Esophagus squamous epithelium (tissue), 4 donors: Measurements from ENCODE around the gene LPAR2.

ENCODE experiments used
- CTCF ChIP-seq, 6 experiments: fragments of 450-650 bp in 4 of 6; fragments of 200-600 bp in 2 of 6; sonication (generic) in 2 of 6; IDR thresholded peaks; one replicate each; pipeline ENCODE4 v1.5.1; 2016 to 2019; ENCODE audit warnings: antibody characterized with exemption in 6 of 6, mild to moderate bottlenecking in 4 of 6, moderate library complexity in 4 of 6
- POLR2A ChIP-seq, 4 donors: fragments of 450-650 bp; IDR thresholded peaks; one replicate each; pipeline ENCODE4 v1.6.1; 2017; ENCODE audit warnings: antibody characterized with exemption in 4 of 4, mild to moderate bottlenecking in 4 of 4, moderate library complexity in 3 of 4

DNA sequence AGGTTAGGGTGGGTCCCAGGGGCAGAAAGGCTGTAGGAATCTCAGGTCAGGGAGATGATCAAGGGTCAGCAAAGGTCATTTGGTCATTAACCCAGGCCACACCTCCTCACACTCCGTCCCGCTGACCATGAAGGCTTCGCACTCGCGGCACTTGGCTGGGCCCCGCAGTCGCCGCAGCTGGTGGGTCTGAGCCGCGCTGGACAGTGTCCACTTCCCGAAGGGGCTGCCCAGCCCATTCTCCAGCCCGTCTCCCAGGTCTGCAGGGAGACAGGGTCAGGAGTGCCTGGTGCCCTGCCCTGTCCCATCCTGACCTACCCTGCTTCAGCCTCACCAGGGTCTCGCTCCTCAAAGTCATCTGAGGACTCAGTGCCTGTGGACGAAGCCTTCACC, 7.3 kb upstream of the LPAR2 start:
- TF ChIP-seq POLR2A (IDR thresholded peaks at IDR 0.05) (no peak), CTCF (IDR thresholded peaks at IDR 0.05) (no peak)
